ENCODE results near the gene NABP1.

GRCh38 chr2:191636235-191636543 lies 41.7 kb upstream of the NABP1 start:
- TF ChIP-seq, protein P1, sequence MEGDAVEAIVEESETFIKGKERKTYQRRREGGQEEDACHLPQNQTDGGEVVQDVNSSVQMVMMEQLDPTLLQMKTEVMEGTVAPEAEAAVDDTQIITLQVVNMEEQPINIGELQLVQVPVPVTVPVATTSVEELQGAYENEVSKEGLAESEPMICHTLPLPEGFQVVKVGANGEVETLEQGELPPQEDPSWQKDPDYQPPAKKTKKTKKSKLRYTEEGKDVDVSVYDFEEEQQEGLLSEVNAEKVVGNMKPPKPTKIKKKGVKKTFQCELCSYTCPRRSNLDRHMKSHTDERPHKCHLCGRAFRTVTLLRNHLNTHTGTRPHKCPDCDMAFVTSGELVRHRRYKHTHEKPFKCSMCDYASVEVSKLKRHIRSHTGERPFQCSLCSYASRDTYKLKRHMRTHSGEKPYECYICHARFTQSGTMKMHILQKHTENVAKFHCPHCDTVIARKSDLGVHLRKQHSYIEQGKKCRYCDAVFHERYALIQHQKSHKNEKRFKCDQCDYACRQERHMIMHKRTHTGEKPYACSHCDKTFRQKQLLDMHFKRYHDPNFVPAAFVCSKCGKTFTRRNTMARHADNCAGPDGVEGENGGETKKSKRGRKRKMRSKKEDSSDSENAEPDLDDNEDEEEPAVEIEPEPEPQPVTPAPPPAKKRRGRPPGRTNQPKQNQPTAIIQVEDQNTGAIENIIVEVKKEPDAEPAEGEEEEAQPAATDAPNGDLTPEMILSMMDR (IDR thresholded peaks at IDR 0.05) = no peak
- TF ChIP-seq FOXP1 (CRISPR knock-in tag; IDR thresholded peaks at IDR 0.05; ENCODE audit: borderline replicate concordance) = no peak
- TF ChIP-seq TCF7 (CRISPR knock-in tag; IDR thresholded peaks at IDR 0.05; ENCODE audit: low read depth) = no peak
- TF ChIP-seq ZNF138 (CRISPR knock-in tag; conservative IDR thresholded peaks at IDR 0.05) = no peak
- TF ChIP-seq CREB1 (CRISPR knock-in tag; IDR thresholded peaks at IDR 0.05) = no peak
- TF ChIP-seq MXD4 (CRISPR knock-in tag; IDR thresholded peaks at IDR 0.05; ENCODE audit: borderline replicate concordance) = no peak
- no peak for TF ChIP-seq MAX (CRISPR knock-in tag; IDR thresholded peaks at IDR 0.05)
- no peak for TF ChIP-seq SMAD3 (CRISPR knock-in tag; IDR thresholded peaks at IDR 0.05; ENCODE audit: borderline replicate concordance)
- TF ChIP-seq, protein P2, sequence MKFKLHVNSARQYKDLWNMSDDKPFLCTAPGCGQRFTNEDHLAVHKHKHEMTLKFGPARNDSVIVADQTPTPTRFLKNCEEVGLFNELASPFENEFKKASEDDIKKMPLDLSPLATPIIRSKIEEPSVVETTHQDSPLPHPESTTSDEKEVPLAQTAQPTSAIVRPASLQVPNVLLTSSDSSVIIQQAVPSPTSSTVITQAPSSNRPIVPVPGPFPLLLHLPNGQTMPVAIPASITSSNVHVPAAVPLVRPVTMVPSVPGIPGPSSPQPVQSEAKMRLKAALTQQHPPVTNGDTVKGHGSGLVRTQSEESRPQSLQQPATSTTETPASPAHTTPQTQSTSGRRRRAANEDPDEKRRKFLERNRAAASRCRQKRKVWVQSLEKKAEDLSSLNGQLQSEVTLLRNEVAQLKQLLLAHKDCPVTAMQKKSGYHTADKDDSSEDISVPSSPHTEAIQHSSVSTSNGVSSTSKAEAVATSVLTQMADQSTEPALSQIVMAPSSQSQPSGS (CRISPR knock-in tag; IDR thresholded peaks at IDR 0.05; ENCODE audit: borderline replicate concordance, low read depth) = no peak

All from WTC11 (cell line).